Measurements from ENCODE around the gene SMAP1.

- TF ChIP-seq POLR2AphosphoS5 (IDR thresholded peaks at IDR 0.05), result no peak
- TF ChIP-seq CTCF (IDR thresholded peaks at IDR 0.05), result no peak
These were observed 181.8 kb downstream of the SMAP1 start for GRCh38 chr6:70849348-70850069.

All from gastroesophageal sphincter (tissue), 3 donors.